ENCODE measurements around the gene PLA2G1B.

Gene PLA2G1B

GRCh38 chr12:120358412-120359100 lies 31.0 kb upstream of the PLA2G1B start:
- no peaks in the 10 kb centered on the region for H3K36me3 ChIP-seq (ENCODE audit: low read depth)
- no peaks in the 10 kb centered on the region for H3K27me3 ChIP-seq (ENCODE audit: insufficient read depth, poor library complexity, severe bottlenecking)
- ATAC-seq (ENCODE audit: low read depth) (no peak), DNase-seq (ENCODE audit: low spot score) (no peak)
- H3K9me3 ChIP-seq (ENCODE audit: severe bottlenecking), result no peaks in the 10 kb centered on the region
- no peak overlapping the region for H3K4me3 ChIP-seq (ENCODE audit: severe bottlenecking)
- H3K27ac ChIP-seq (ENCODE audit: poor library complexity, severe bottlenecking), result no peak overlapping the region
- no peaks in the 10 kb centered on the region for H3K4me1 ChIP-seq (ENCODE audit: insufficient read depth, poor library complexity, severe bottlenecking)
- no peak for TF ChIP-seq CTCF (IDR thresholded peaks at IDR 0.05; ENCODE audit: poor library complexity, severe bottlenecking)

GRCh38 chr12:120357104-120357503 lies 29.5 kb upstream of the PLA2G1B start:
- no peak overlapping the region for H3K27ac ChIP-seq (ENCODE audit: poor library complexity, severe bottlenecking)
- no peaks in the 10 kb centered on the region for H3K36me3 ChIP-seq (ENCODE audit: low read depth)
- H3K4me3 ChIP-seq (ENCODE audit: severe bottlenecking), result no peak overlapping the region

GRCh38 chr12:120356567-120357030 lies 29.0 kb upstream of the PLA2G1B start:
- ATAC-seq (ENCODE audit: low read depth) (peak; percentile 90), DNase-seq (ENCODE audit: low spot score) (peak; percentile 85)
- peak; percentile 93 for TF ChIP-seq CTCF (IDR thresholded peaks at IDR 0.05; ENCODE audit: poor library complexity, severe bottlenecking)
- H3K4me1 ChIP-seq (ENCODE audit: insufficient read depth, poor library complexity, severe bottlenecking), result no peaks in the 10 kb centered on the region
- no peak overlapping the region for H3K4me3 ChIP-seq (ENCODE audit: severe bottlenecking)
- no peaks in the 10 kb centered on the region for H3K36me3 ChIP-seq (ENCODE audit: low read depth)
- H3K27ac ChIP-seq (ENCODE audit: poor library complexity, severe bottlenecking), result no peak overlapping the region
- no peaks in the 10 kb centered on the region for H3K9me3 ChIP-seq (ENCODE audit: severe bottlenecking)
- H3K27me3 ChIP-seq (ENCODE audit: insufficient read depth, poor library complexity, severe bottlenecking), result no peaks in the 10 kb centered on the region

More at GRCh38 chr12:120357104-120357503, 29.5 kb upstream of the PLA2G1B start:
- Histone ChIP-seq H3K27me3 (ENCODE audit: insufficient read depth, poor library complexity, severe bottlenecking) (no peaks in the 10 kb centered on the region), H3K4me1 (ENCODE audit: insufficient read depth, poor library complexity, severe bottlenecking) (no peaks in the 10 kb centered on the region), H3K9me3 (ENCODE audit: severe bottlenecking) (no peaks in the 10 kb centered on the region)
- TF ChIP-seq CTCF (IDR thresholded peaks at IDR 0.05; ENCODE audit: poor library complexity, severe bottlenecking), result no peak
- no peak for ATAC-seq (ENCODE audit: low read depth)
- DNase-seq (ENCODE audit: low spot score), result no peak

- ATAC-seq (ENCODE audit: low read depth) (no peak), DNase-seq (ENCODE audit: low spot score) (no peak)
- Histone ChIP-seq H3K27me3 (ENCODE audit: insufficient read depth, poor library complexity, severe bottlenecking) (no peaks in the 10 kb centered on the region), H3K4me3 (ENCODE audit: severe bottlenecking) (no peak overlapping the region), H3K9me3 (ENCODE audit: severe bottlenecking) (no peaks in the 10 kb centered on the region), H3K27ac (ENCODE audit: poor library complexity, severe bottlenecking) (no peak overlapping the region), H3K36me3 (ENCODE audit: low read depth) (no peaks in the 10 kb centered on the region), H3K4me1 (ENCODE audit: insufficient read depth, poor library complexity, severe bottlenecking) (no peaks in the 10 kb centered on the region)
- no peak for TF ChIP-seq CTCF (IDR thresholded peaks at IDR 0.05; ENCODE audit: poor library complexity, severe bottlenecking)
Observed at GRCh38 chr12:120353556-120354317, 26.2 kb upstream of the PLA2G1B start.
